GM04504 (cell line): ENCODE data around the gene CMSS1.

Experiments used
- DNase-seq: peaks from one replicate; pipeline ENCODE4 v3.0.0-alpha.2; 2012; ENCODE audit warnings: low read depth

The CMSS1 gene

GRCh38 chr3:100149713-100150415 lies 332.2 kb downstream of the CMSS1 start:
- DNase-seq, result no peak

- DNase-seq, result no peak
Observed at GRCh38 chr3:100150473-100150872, 332.8 kb downstream of the CMSS1 start.

GRCh38 chr3:100151024-100151707 lies 333.5 kb downstream of the CMSS1 start:
- no peak for DNase-seq

- no peak for DNase-seq
Observed at GRCh38 chr3:100154171-100154570, 336.5 kb downstream of the CMSS1 start.

- DNase-seq, result no peak
Observed at GRCh38 chr3:100155128-100155527, 337.5 kb downstream of the CMSS1 start.

GRCh38 chr3:100155590-100155989 lies 337.9 kb downstream of the CMSS1 start:
- DNase-seq, result no peak

- no peak for DNase-seq
Observed at GRCh38 chr3:100157685-100158084, 340.0 kb downstream of the CMSS1 start.

GRCh38 chr3:100158918-100159330 lies 341.3 kb downstream of the CMSS1 start:
- no peak for DNase-seq

GRCh38 chr3:100159331-100160153 lies 341.9 kb downstream of the CMSS1 start:
- DNase-seq, result no peak

- no peak for DNase-seq
Observed at GRCh38 chr3:100160521-100160920, 342.9 kb downstream of the CMSS1 start.

GRCh38 chr3:100163787-100164186 lies 346.1 kb downstream of the CMSS1 start:
- no peak for DNase-seq

GRCh38 chr3:100164743-100165142 lies 347.1 kb downstream of the CMSS1 start:
- no peak for DNase-seq

GRCh38 chr3:100165926-100166550 lies 348.4 kb downstream of the CMSS1 start:
- DNase-seq, result no peak

- no peak for DNase-seq
Observed at GRCh38 chr3:100169201-100169920, 351.7 kb downstream of the CMSS1 start.

GRCh38 chr3:100170486-100170885 lies 352.8 kb downstream of the CMSS1 start:
- DNase-seq, result no peak

- DNase-seq, result no peak
Observed at GRCh38 chr3:100171211-100171914, 353.7 kb downstream of the CMSS1 start.

- no peak for DNase-seq
Observed at GRCh38 chr3:100173961-100174360, 356.3 kb downstream of the CMSS1 start.

GRCh38 chr3:100175637-100176280 lies 358.1 kb downstream of the CMSS1 start:
- no peak for DNase-seq

GRCh38 chr3:100179692-100180349 lies 362.2 kb downstream of the CMSS1 start:
- DNase-seq, result no peak

- DNase-seq, result no peak
Observed at GRCh38 chr3:100183608-100184125, 366.0 kb downstream of the CMSS1 start.
